Endothelial cell (in vitro differentiated cells): ENCODE results near the gene PTPN5. TPM values are rescaled to one million over a fixed set of nuclear protein-coding genes. Genes with fewer than 3 reads are reported as not detected.

Experiments
- DNase-seq: peaks from one replicate; pipeline ENCODE4 v3.0.0; 2021; ENCODE audit warnings: low spot score
- H3K27ac Mint-ChIP-seq: one replicate; pipeline ENCODE4 v1.8.0; 2021; ENCODE audit warnings: mixed read lengths, inconsistent platforms; ENCODE audit not compliant: unreplicated experiment
- H3K27me3 Mint-ChIP-seq: one replicate; pipeline ENCODE4 v1.8.0; 2021; ENCODE audit warnings: mild to moderate bottlenecking, moderate library complexity, mixed read lengths, inconsistent platforms; ENCODE audit not compliant: unreplicated experiment
- H3K36me3 Mint-ChIP-seq: one replicate; pipeline ENCODE4 v1.8.0; 2021; ENCODE audit warnings: mild to moderate bottlenecking, low read depth, mixed read lengths, inconsistent platforms; ENCODE audit not compliant: unreplicated experiment
- H3K4me1 Mint-ChIP-seq: one replicate; pipeline ENCODE4 v1.8.0; 2021; ENCODE audit warnings: mild to moderate bottlenecking, mixed read lengths, inconsistent platforms; ENCODE audit not compliant: unreplicated experiment
- H3K4me3 Mint-ChIP-seq: one replicate; pipeline ENCODE4 v1.8.0; 2021; ENCODE audit warnings: mild to moderate bottlenecking, mixed read lengths, inconsistent platforms; ENCODE audit not compliant: unreplicated experiment
- H3K9me3 Mint-ChIP-seq: one replicate; pipeline ENCODE4 v1.8.0; 2021; ENCODE audit warnings: mixed read lengths, inconsistent platforms; ENCODE audit not compliant: unreplicated experiment
- CTCF ChIP-seq: fragments of 200-600 bp; sonication (generic); IDR thresholded peaks from one replicate; pipeline ENCODE4 v1.5.0; 2021; ENCODE audit warnings: antibody characterized with exemption; ENCODE audit not compliant: unreplicated experiment
- total RNA-seq: library from RNA; stranded (reverse); fragmentation: NEBNext Ultra II Directional; extraction: Animal tissue kit (Norgen Biotek cat#: 25700); gene quantifications from one replicate; pipeline ENCODE4 v1.2.1, GENCODE V29; 2021; ENCODE audit not compliant: unreplicated experiment

PTPN5 gene
- total RNA-seq, 1 donor from 2014 or later, result 16.4 TPM

DNA sequence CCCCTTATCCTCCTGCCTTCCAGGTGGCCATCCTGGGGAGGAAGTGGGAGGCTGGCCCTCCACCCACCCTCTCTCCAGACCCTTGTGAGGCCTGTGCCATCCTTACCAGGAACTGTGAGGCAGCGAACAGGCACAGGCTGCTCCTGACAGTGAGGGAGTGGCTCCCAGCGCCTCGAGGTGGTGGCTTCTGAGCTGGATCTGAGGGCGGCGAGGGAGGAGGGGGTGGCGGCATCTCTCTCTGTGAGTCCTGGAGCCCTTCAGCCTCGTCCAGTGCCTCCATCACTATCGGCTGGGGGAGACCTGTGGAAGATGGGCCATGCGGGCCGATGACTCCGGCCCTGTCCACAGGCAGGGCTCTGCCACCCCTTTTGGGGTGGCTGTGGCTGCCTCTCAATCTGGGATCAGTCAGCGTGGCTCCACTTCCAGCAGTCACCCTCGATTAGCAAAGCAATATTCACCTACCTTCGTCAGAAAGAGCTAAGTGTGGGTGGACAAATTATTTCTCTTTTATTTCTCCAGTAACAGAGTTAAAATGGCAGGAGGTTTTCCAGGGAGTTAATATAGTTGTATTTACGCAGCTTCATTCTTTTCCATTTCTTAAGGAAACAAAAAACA is 47.6 kb downstream of the PTPN5 start:
- Mint-ChIP-seq H3K36me3 (peaks cover 8% of the 10 kb centered on the region), H3K4me1 (peaks cover 7% of the 10 kb centered on the region), H3K27ac (no peak overlapping the region), H3K4me3 (no peak overlapping the region), H3K27me3 (peaks cover 2% of the 10 kb centered on the region), H3K9me3 (no peaks in the 10 kb centered on the region)
- TF ChIP-seq CTCF, result no peak
- DNase-seq, result no peak

GRCh38 chr11:18743365-18743764 is 48.2 kb downstream of the PTPN5 start:
- peaks cover 9% of the 10 kb centered on the region for H3K36me3 Mint-ChIP-seq
- no peaks in the 10 kb centered on the region for H3K9me3 Mint-ChIP-seq

GRCh38 chr11:18741783-18742182 is 49.8 kb downstream of the PTPN5 start:
- Mint-ChIP-seq H3K9me3 (no peaks in the 10 kb centered on the region), H3K4me3 (peak overlapping the region; percentile 15), H3K4me1 (peaks cover 6% of the 10 kb centered on the region), H3K27me3 (peaks cover 3% of the 10 kb centered on the region), H3K27ac (no peak overlapping the region), H3K36me3 (peaks cover 9% of the 10 kb centered on the region)
- no peak for DNase-seq
- TF ChIP-seq CTCF, result no peak

More at GRCh38 chr11:18743365-18743764, 48.2 kb downstream of the PTPN5 start:
- DNase-seq, result no peak
- peaks cover 6% of the 10 kb centered on the region for H3K4me1 Mint-ChIP-seq
- H3K27ac Mint-ChIP-seq, result no peak overlapping the region
- H3K4me3 Mint-ChIP-seq, result no peak overlapping the region
- TF ChIP-seq CTCF, result no peak
- peaks cover 3% of the 10 kb centered on the region for H3K27me3 Mint-ChIP-seq

DNA sequence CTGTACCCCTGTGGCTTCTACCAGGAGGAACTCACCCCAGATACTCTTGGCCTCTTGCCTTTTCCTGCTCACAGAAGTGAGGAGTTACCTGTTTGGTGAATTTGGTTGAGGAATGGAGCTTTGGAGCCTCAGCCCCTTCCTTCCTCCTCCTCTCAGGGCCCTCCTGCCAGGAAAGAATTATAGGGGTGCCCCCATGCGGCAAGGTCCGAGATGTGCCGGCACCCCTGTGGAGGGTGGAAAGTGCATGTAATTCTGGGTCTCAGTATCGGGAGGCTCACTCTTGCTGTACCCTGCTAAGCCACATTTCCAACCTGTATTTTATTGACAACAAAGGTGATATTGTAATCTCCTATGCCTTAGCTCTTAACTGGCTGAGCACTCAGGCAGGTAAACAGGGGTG is 51.9 kb downstream of the PTPN5 start:
- H3K4me3 Mint-ChIP-seq, result no peak overlapping the region
- DNase-seq, result no peak
- no peak overlapping the region for H3K27ac Mint-ChIP-seq
- H3K36me3 Mint-ChIP-seq, result peaks cover 14% of the 10 kb centered on the region
- no peaks in the 10 kb centered on the region for H3K9me3 Mint-ChIP-seq
- peaks cover 2% of the 10 kb centered on the region for H3K27me3 Mint-ChIP-seq
- peaks cover 6% of the 10 kb centered on the region for H3K4me1 Mint-ChIP-seq
- TF ChIP-seq CTCF, result no peak

GRCh38 chr11:18737642-18738041 is 54.0 kb downstream of the PTPN5 start:
- Mint-ChIP-seq H3K4me3 (no peak overlapping the region), H3K4me1 (peaks cover 6% of the 10 kb centered on the region), H3K9me3 (no peaks in the 10 kb centered on the region), H3K27me3 (peaks cover 4% of the 10 kb centered on the region), H3K36me3 (peaks cover 14% of the 10 kb centered on the region), H3K27ac (no peak overlapping the region)
- DNase-seq, result no peak
- TF ChIP-seq CTCF, result no peak
